ENCODE measurements around the gene SELENOW.

DNA sequence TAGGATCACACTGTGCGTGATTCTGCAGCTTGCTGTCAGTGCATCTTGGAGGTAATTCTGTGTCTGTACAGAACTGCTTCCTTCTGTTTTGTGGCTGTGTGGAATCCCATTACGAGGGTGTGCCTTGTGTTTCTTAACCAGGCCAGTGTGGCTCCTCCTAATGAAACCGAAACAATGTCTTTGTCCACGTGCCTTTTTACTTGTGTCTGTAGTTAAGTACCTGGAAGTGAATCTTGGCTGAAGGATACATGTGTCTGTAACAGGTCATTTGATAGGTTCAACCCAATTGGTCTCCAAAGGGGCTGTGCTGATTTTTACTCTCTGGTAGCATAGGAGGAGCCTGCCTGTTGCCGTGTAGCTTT lies 20.1 kb upstream of the SELENOW start:
- no peak for TF ChIP-seq NFRKB (IDR thresholded peaks at IDR 0.05)
- TF ChIP-seq SP1 (IDR thresholded peaks at IDR 0.05) = no peak
- TF ChIP-seq ZNF384 (IDR thresholded peaks at IDR 0.05) = no peak
- no peak for TF ChIP-seq FOXK2 (IDR thresholded peaks at IDR 0.05)
- no peak for TF ChIP-seq FOXM1 (IDR thresholded peaks at IDR 0.05; ENCODE audit: borderline replicate concordance)
- TF ChIP-seq TARDBP (IDR thresholded peaks at IDR 0.05) = no peak
- no peak for TF ChIP-seq ELF4 (IDR thresholded peaks at IDR 0.05)
- TF ChIP-seq BHLHE40 (IDR thresholded peaks at IDR 0.05; ENCODE audit: borderline replicate concordance) = no peak
- no peak for TF ChIP-seq LEF1 (IDR thresholded peaks at IDR 0.05; ENCODE audit: borderline replicate concordance)
- TF ChIP-seq CTBP1 (IDR thresholded peaks at IDR 0.05; ENCODE audit: borderline replicate concordance) = no peak

Measured in HEK293T (cell line).